ENCODE measurements around the gene DGKZ. TPM values are rescaled to one million over a fixed set of nuclear protein-coding genes. Genes with fewer than 3 reads are reported as not detected.

DGKZ gene
- total RNA-seq, 4 donors from 2014 or later = 104 to 270 (median 200) TPM

- H3K9me3 ChIP-seq = no peaks in the 10 kb centered on the region
- no peaks in the 10 kb centered on the region for H3K27me3 ChIP-seq
- TF ChIP-seq CTCF (IDR thresholded peaks at IDR 0.05) = no peak
- no peak for TF ChIP-seq POLR2A (IDR thresholded peaks at IDR 0.05)
- DNase-seq = peak in 2 of 3 donors; percentile 62 to 68
- H3K4me1 ChIP-seq = peaks cover 0 to 31% (median 15%) of the 10 kb centered on the region in 4 donors
- H3K4me3 ChIP-seq = no peak overlapping the region
- H3K36me3 ChIP-seq = no peaks in the 10 kb centered on the region
- H3K27ac ChIP-seq = peak overlapping the region in 1 of 4 donors; percentile 50
These were observed 10.2 kb downstream of the DGKZ start for GRCh38 chr11:46357483-46357936.

- H3K9me3 ChIP-seq = no peaks in the 10 kb centered on the region
- no peak for DNase-seq
- no peaks in the 10 kb centered on the region for H3K27me3 ChIP-seq
- peaks cover 0 to 43% (median 14%) of the 10 kb centered on the region in 4 donors for H3K4me1 ChIP-seq
- H3K27ac ChIP-seq = no peak overlapping the region
- H3K36me3 ChIP-seq = no peaks in the 10 kb centered on the region
- TF ChIP-seq CTCF (IDR thresholded peaks at IDR 0.05) (no peak), POLR2A (IDR thresholded peaks at IDR 0.05) (no peak)
- H3K4me3 ChIP-seq = no peak overlapping the region
These were observed 12.7 kb downstream of the DGKZ start for GRCh38 chr11:46359953-46360352.

GRCh38 chr11:46360878-46361277, 13.6 kb downstream of the DGKZ start:
- Histone ChIP-seq H3K27ac (peak overlapping the region; percentile 16 to 73 (median 61)), H3K4me1 (peaks cover 0 to 43% (median 14%) of the 10 kb centered on the region in 4 donors), H3K9me3 (no peaks in the 10 kb centered on the region), H3K27me3 (no peaks in the 10 kb centered on the region), H3K36me3 (no peaks in the 10 kb centered on the region), H3K4me3 (peak overlapping the region; percentile 5 to 48 (median 33))
- no peak for DNase-seq
- TF ChIP-seq POLR2A (IDR thresholded peaks at IDR 0.05) = no peak
- TF ChIP-seq CTCF (IDR thresholded peaks at IDR 0.05) = no peak

- H3K4me1 ChIP-seq = peaks cover 0 to 43% (median 14%) of the 10 kb centered on the region in 4 donors
- peak overlapping the region; percentile 16 to 73 (median 61) for H3K27ac ChIP-seq
These were observed 14.3 kb downstream of the DGKZ start for GRCh38 chr11:46361283-46362155.

More at GRCh38 chr11:46361283-46362155, 14.3 kb downstream of the DGKZ start:
- no peak for TF ChIP-seq CTCF (IDR thresholded peaks at IDR 0.05)
- no peak for TF ChIP-seq POLR2A (IDR thresholded peaks at IDR 0.05)
- Histone ChIP-seq H3K4me3 (peak overlapping the region; percentile 5 to 48 (median 33)), H3K27me3 (no peaks in the 10 kb centered on the region), H3K9me3 (no peaks in the 10 kb centered on the region), H3K36me3 (no peaks in the 10 kb centered on the region)
- DNase-seq = peak in 2 of 3 donors; percentile 62 to 72

All from Peyer's patch (tissue), 4 donors.